ENCODE data around the gene ZNF778. TPM values are rescaled to one million over a fixed set of nuclear protein-coding genes. Genes with fewer than 3 reads are reported as not detected.

Gene ZNF778
- total and polyA plus RNA-seq, 2 donors (not counting 1 experiment from before 2014, with no cell fraction given): 2.2 to 13.4 TPM

DNA sequence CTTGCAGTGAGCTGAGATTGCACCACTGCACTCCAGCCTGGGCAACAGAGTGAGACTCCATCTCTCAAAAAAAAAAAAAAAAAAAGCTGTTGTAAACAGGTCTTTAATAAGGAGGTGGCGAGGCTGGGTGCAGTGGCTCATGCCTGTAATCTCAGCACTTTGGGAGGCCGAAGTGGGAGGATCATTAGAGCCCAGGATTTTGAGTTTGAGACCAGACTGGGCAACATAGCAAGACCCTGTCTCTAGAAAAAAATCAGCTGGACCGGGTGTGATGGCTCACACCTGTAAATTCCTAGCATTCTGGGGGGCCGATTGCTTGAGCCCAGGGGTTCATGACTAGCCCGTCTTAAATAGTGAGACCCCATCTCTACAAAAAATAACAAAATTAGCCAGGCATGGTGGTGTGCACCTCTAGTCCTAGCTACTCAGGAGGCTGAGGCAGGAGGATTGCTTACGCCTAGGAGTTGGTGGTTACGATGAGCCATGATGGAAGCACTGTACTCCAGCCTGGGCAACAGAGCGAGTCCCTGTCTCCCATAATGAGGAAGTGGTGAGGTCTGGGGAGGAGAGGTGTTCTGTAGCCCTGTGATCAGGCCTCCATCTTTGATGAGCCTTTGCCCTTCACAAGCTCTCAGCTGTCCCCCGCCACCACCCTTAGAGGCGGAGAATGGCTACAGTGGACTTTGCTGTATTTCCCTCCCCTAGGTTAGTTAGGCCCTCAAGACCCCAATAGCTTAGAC, 36.2 kb downstream of the ZNF778 start:
- ATAC-seq (ENCODE audit: low read depth): no peak
- no peak for TF ChIP-seq EZH2 (IDR thresholded peaks at IDR 0.05; ENCODE audit: borderline replicate concordance, insufficient read depth, low read depth, low read length, poor library complexity, severe bottlenecking)
- TF ChIP-seq, protein P1, sequence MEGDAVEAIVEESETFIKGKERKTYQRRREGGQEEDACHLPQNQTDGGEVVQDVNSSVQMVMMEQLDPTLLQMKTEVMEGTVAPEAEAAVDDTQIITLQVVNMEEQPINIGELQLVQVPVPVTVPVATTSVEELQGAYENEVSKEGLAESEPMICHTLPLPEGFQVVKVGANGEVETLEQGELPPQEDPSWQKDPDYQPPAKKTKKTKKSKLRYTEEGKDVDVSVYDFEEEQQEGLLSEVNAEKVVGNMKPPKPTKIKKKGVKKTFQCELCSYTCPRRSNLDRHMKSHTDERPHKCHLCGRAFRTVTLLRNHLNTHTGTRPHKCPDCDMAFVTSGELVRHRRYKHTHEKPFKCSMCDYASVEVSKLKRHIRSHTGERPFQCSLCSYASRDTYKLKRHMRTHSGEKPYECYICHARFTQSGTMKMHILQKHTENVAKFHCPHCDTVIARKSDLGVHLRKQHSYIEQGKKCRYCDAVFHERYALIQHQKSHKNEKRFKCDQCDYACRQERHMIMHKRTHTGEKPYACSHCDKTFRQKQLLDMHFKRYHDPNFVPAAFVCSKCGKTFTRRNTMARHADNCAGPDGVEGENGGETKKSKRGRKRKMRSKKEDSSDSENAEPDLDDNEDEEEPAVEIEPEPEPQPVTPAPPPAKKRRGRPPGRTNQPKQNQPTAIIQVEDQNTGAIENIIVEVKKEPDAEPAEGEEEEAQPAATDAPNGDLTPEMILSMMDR (IDR thresholded peaks at IDR 0.05): no peak
- Histone ChIP-seq H3K27me3 (replicated peaks in 1 of 4; ENCODE audit: control extremely low read depth in 1 of 4, control insufficient read depth in 3 of 4, insufficient read depth in 4 of 4, low read length in 3 of 4) (peaks cover 0 to 27% (median 16%) of the 10 kb centered on the region in 4 experiments), H3K4me2 (replicated peaks; ENCODE audit: low read depth, low read length, poor library complexity, severe bottlenecking) (no peak overlapping the region), H3K79me2 (ENCODE audit: control insufficient read depth, insufficient read depth, low read length) (no peaks in the 10 kb centered on the region), H3K36me3 (replicated peaks in 1 of 2; ENCODE audit: control extremely low read depth in 1 of 2, control insufficient read depth in 1 of 2, extremely low read depth in 1 of 2, insufficient read depth in 2 of 2, low read length in 1 of 2) (no peaks in the 10 kb centered on the region), H3K9me3 (ENCODE audit: control extremely low read depth in 1 of 3, control insufficient read depth in 2 of 3, insufficient read depth in 1 of 3, low read length in 2 of 3) (peaks cover 1 to 40% (median 7%) of the 10 kb centered on the region in 3 donors), H3K27ac (ENCODE audit: low read length in 2 of 2) (no peak overlapping the region), H3K9ac (ENCODE audit: low read length) (no peak overlapping the region), H4K20me1 (ENCODE audit: control insufficient read depth, insufficient read depth, low read length, poor library complexity, severe bottlenecking) (no peaks in the 10 kb centered on the region), H2AFZ (ENCODE audit: insufficient read depth, low read depth, low read length, poor library complexity, severe bottlenecking) (no peak overlapping the region), H3K4me3 (ENCODE audit: control extremely low read depth in 1 of 5, extremely low read depth in 1 of 5, insufficient read depth in 1 of 5, low read depth in 2 of 5, low read length in 4 of 5) (no peak overlapping the region), H3K4me1 (ENCODE audit: control insufficient read depth in 2 of 2, insufficient read depth in 2 of 2, low read length in 2 of 2) (peaks cover 16 to 19% of the 10 kb centered on the region in 2 donors)
- peaks cover 21% of the 10 kb centered on the region for H3K27me3 Mint-ChIP-seq
- ChIA-PET POLR2A (no interaction called here), CTCF (no interaction called here)
- DNase-seq: no peak
- H3K27ac Mint-ChIP-seq: no peak overlapping the region
- peaks cover 5% of the 10 kb centered on the region for H3K9me3 Mint-ChIP-seq (ENCODE audit: insufficient read depth)
- H3K4me1 Mint-ChIP-seq: peaks cover 20% of the 10 kb centered on the region
- intact Hi-C loops (cut with micrococcal nuclease): loop anchor here (10.0 kb wide), 1 partner anchor 121 kb away; no protein-coding TSS in a partner anchor
- no peak overlapping the region for H3K4me3 Mint-ChIP-seq
- WGBS (ENCODE audit: insufficient coverage): 93% methylated on average over 9 of the region's 10 CpGs

DNA sequence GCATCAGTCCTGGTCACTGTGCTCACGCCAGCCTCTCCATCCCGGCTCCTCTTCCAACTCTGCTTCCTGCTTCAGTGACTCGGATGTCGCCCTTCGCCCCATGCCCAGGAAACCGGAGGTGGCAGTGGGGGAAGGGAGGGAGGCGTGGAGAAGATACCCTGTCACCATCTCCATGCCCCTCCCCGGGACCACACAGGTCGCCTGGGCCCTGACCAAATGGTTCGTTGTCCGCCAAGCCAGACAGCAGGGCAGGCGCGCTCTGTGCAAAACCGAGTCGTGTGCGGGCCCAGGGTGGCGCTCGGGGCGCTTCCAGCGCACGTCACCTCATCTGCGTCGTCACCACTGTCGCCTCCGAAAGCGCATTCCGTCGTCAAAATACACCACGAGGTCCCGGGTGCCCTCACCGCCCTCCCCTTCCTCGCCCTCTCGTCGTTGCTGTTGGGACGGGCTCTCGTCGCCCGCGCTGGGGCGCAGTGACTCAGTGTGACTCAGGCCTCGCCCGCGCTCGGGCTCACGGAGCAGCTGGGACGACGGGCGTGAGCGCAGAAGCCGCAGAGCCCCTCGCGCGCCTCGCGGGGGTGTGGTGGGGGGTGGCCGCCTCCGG, 39.2 kb downstream of the ZNF778 start:
- H3K4me1 Mint-ChIP-seq: peaks cover 20% of the 10 kb centered on the region
- peak overlapping the region; percentile 59 for H3K4me3 Mint-ChIP-seq
- Histone ChIP-seq H3K4me2 (replicated peaks; ENCODE audit: low read depth, low read length, poor library complexity, severe bottlenecking) (peak overlapping the region; percentile 76), H3K9ac (ENCODE audit: low read length) (peak overlapping the region; percentile 29), H3K4me1 (ENCODE audit: control insufficient read depth in 2 of 2, insufficient read depth in 2 of 2, low read length in 2 of 2) (peaks cover 16 to 19% of the 10 kb centered on the region in 2 donors), H2AFZ (ENCODE audit: insufficient read depth, low read depth, low read length, poor library complexity, severe bottlenecking) (peak overlapping the region; percentile 58), H3K9me3 (ENCODE audit: control extremely low read depth in 1 of 3, control insufficient read depth in 2 of 3, insufficient read depth in 1 of 3, low read length in 2 of 3) (peaks cover 0 to 21% (median 0%) of the 10 kb centered on the region in 3 donors), H3K27me3 (replicated peaks in 1 of 4; ENCODE audit: control extremely low read depth in 1 of 4, control insufficient read depth in 3 of 4, insufficient read depth in 4 of 4, low read length in 3 of 4) (peaks cover 0 to 27% (median 16%) of the 10 kb centered on the region in 4 experiments), H3K79me2 (ENCODE audit: control insufficient read depth, insufficient read depth, low read length) (no peaks in the 10 kb centered on the region), H3K36me3 (replicated peaks in 1 of 2; ENCODE audit: control extremely low read depth in 1 of 2, control insufficient read depth in 1 of 2, extremely low read depth in 1 of 2, insufficient read depth in 2 of 2, low read length in 1 of 2) (no peaks in the 10 kb centered on the region), H3K27ac (ENCODE audit: low read length in 2 of 2) (no peak overlapping the region), H4K20me1 (ENCODE audit: control insufficient read depth, insufficient read depth, low read length, poor library complexity, severe bottlenecking) (no peaks in the 10 kb centered on the region), H3K4me3 (ENCODE audit: control extremely low read depth in 1 of 5, extremely low read depth in 1 of 5, insufficient read depth in 1 of 5, low read depth in 2 of 5, low read length in 4 of 5) (peak overlapping the region in 4 of 5 experiments; percentile 12 to 29 (median 16))
- CTCF ChIA-PET: no interaction called here
- DNase-seq (peak; percentile 59), ATAC-seq (ENCODE audit: low read depth) (peak; percentile 77)
- peak overlapping the region; percentile 6 for H3K27ac Mint-ChIP-seq
- intact Hi-C loops (cut with micrococcal nuclease): loop anchor here (10.0 kb wide), 1 partner anchor 118 kb away; no protein-coding TSS in a partner anchor
- no peaks in the 10 kb centered on the region for H3K9me3 Mint-ChIP-seq (ENCODE audit: insufficient read depth)
- POLR2A ChIA-PET: interaction anchor here (0.5 kb wide), 1 partner anchor 532 kb away, joined by 4 read pairs; no protein-coding TSS in a partner anchor
- TF ChIP-seq EZH2 (IDR thresholded peaks at IDR 0.05; ENCODE audit: borderline replicate concordance, insufficient read depth, low read depth, low read length, poor library complexity, severe bottlenecking): no peak
- TF ChIP-seq, protein P1 (IDR thresholded peaks at IDR 0.05): no peak
- 11% methylated on average over 50 of the region's 57 CpGs for WGBS (ENCODE audit: insufficient coverage)
- H3K27me3 Mint-ChIP-seq: peaks cover 28% of the 10 kb centered on the region

All from B cell (primary cell).